ENCODE measurements around the gene DNAH9. TPM values are rescaled to one million over a fixed set of nuclear protein-coding genes. Genes with fewer than 3 reads are reported as not detected.

DNAH9 gene
- total RNA-seq, 1 experiment from 2014 or later, result 0.22 TPM

DNA sequence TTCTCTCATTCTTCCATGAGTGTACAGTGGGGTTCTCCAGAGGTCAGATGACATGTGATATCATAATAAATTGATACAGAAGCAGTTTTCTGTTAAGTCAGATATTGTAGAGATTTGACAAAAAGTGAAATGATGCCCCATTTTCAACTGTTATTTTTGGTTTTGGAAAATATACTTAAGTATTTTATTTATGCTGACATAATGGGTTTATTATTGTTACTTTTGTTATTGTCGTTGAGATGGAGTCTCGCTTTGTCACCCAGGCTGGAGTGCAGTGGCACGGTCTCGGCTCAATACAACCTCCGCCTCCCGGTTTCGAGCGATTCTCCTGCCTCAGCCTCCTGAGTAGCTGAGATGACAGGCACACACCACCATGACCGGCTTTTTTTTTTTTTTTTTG lies 94.4 kb downstream of the DNAH9 start:
- Histone ChIP-seq H2BK20ac (ENCODE audit: low read depth, low read length, poor library complexity, severe bottlenecking) (no peak overlapping the region), H2BK15ac (ENCODE audit: low read depth, low read length) (no peak overlapping the region), H3K4ac (ENCODE audit: low read depth, low read length) (no peak overlapping the region), H3K79me2 (ENCODE audit: insufficient read depth, low read length) (no peaks in the 10 kb centered on the region), H2AK5ac (ENCODE audit: insufficient read length, low read length) (no peak overlapping the region), H2AFZ (ENCODE audit: low read length) (no peak overlapping the region), H3K18ac (ENCODE audit: insufficient read length, low read depth, low read length) (no peak overlapping the region), H3K4me1 (ENCODE audit: insufficient read depth, low read length) (no peaks in the 10 kb centered on the region), H2BK5ac (ENCODE audit: insufficient read length, low read length) (no peak overlapping the region), H4K91ac (ENCODE audit: insufficient read length, low read depth, low read length) (no peak overlapping the region), H3K4me2 (ENCODE audit: insufficient read depth, insufficient read length, low read length) (no peak overlapping the region), H3K23ac (ENCODE audit: insufficient read length, low read depth, low read length) (no peak overlapping the region), H3K9me3 (ENCODE audit: control insufficient read depth, low read depth, low read length) (no peaks in the 10 kb centered on the region), H4K20me1 (ENCODE audit: control insufficient read depth, insufficient read depth, insufficient read length) (no peaks in the 10 kb centered on the region), H3K14ac (ENCODE audit: insufficient read depth, low read length) (no peak overlapping the region), H3K79me1 (ENCODE audit: insufficient read depth, low read depth, low read length, poor library complexity, severe bottlenecking) (no peaks in the 10 kb centered on the region), H3K56ac (ENCODE audit: insufficient read length, low read depth, low read length) (no peak overlapping the region), H4K8ac (replicated peaks; ENCODE audit: insufficient read length, low read depth, low read length) (no peak overlapping the region), H4K5ac (ENCODE audit: insufficient read length, low read depth, low read length) (no peak overlapping the region), H3K9ac (ENCODE audit: extremely low read depth, insufficient read length, low read length) (no peak overlapping the region), H3K23me2 (ENCODE audit: insufficient read length, low read depth, low read length, poor library complexity, severe bottlenecking) (no peaks in the 10 kb centered on the region), H2BK12ac (ENCODE audit: insufficient read length, low read depth, low read length) (no peak overlapping the region), H3K27me3 (ENCODE audit: insufficient read depth, low read length) (no peaks in the 10 kb centered on the region), H2BK120ac (ENCODE audit: low read depth, low read length, poor library complexity, severe bottlenecking) (no peak overlapping the region), H3T11ph (ENCODE audit: low read length) (no peak overlapping the region), H3K27ac (ENCODE audit: insufficient read length, low read depth, low read length) (no peak overlapping the region)
- no peaks in the 10 kb centered on the region; the same call in 1 of the 2 replicates for H3K27me3 Mint-ChIP-seq (ENCODE audit: low read depth)
- no peak overlapping the region for H3K27ac Mint-ChIP-seq
- TF ChIP-seq, protein P1, sequence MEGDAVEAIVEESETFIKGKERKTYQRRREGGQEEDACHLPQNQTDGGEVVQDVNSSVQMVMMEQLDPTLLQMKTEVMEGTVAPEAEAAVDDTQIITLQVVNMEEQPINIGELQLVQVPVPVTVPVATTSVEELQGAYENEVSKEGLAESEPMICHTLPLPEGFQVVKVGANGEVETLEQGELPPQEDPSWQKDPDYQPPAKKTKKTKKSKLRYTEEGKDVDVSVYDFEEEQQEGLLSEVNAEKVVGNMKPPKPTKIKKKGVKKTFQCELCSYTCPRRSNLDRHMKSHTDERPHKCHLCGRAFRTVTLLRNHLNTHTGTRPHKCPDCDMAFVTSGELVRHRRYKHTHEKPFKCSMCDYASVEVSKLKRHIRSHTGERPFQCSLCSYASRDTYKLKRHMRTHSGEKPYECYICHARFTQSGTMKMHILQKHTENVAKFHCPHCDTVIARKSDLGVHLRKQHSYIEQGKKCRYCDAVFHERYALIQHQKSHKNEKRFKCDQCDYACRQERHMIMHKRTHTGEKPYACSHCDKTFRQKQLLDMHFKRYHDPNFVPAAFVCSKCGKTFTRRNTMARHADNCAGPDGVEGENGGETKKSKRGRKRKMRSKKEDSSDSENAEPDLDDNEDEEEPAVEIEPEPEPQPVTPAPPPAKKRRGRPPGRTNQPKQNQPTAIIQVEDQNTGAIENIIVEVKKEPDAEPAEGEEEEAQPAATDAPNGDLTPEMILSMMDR (conservative IDR thresholded peaks at IDR 0.05), result no peak
- H3K36me3 Mint-ChIP-seq (ENCODE audit: insufficient read depth in 1 of 3, low read depth in 3 of 3), result no peaks in the 10 kb centered on the region; a peak in 1 of 7 replicates
- no peak for DNase-seq
- H3K9me3 Mint-ChIP-seq, result no peaks in the 10 kb centered on the region
- no peak overlapping the region for H3K4me3 Mint-ChIP-seq
- no CpG with 5 or more reads among the region's 9 CpGs for WGBS (ENCODE audit: extremely low coverage, insufficient read length, low lambda C conversion rate)
- H3K4me1 Mint-ChIP-seq, result peaks cover 3 to 5% of the 10 kb centered on the region in 2 experiments; a peak in 2 of 4 replicates
